IPS DF 6.9 (cell line): ENCODE results near the gene PON1.

Source experiments
- DNase-seq: peaks from one replicate; pipeline ENCODE4 v3.0.0-alpha.2; 2013; ENCODE audit warnings: low read depth, low spot score
- H3K27ac ChIP-seq: one replicate; pipeline ENCODE4 v1.5.1; 2013; ENCODE audit warnings: low read length, control low read depth
- H3K27me3 ChIP-seq: 2 replicates; pipeline ENCODE4 v1.6.1; 2013; ENCODE audit warnings: mild to moderate bottlenecking, low read length; ENCODE audit not compliant: control insufficient read depth, insufficient read depth
- H3K36me3 ChIP-seq: 2 replicates; pipeline ENCODE4 v1.6.1; 2013; ENCODE audit warnings: low read length; ENCODE audit not compliant: control insufficient read depth, insufficient read depth
- H3K4me1 ChIP-seq: 2 replicates; pipeline ENCODE4 v1.6.1; 2013; ENCODE audit warnings: low read length; ENCODE audit not compliant: control insufficient read depth, insufficient read depth
- H3K4me3 ChIP-seq: 2 replicates; pipeline ENCODE4 v1.5.1; 2013; ENCODE audit warnings: mild to moderate bottlenecking, low read length
- H3K9me3 ChIP-seq: 2 replicates; pipeline ENCODE4 v1.6.1; 2013; ENCODE audit warnings: low read length, inconsistent platforms; ENCODE audit not compliant: control insufficient read depth, insufficient read depth
- WGBS: extraction: QIAGEN DNeasy Blood & Tissue Kit; methylation state at CpG from one replicate; pipeline ENCODE4 v1.1.7; 2013; ENCODE audit warnings: mixed read lengths, missing lambda C conversion rate; ENCODE audit not compliant: insufficient read length, insufficient coverage; 5-methylcytosine and 5-hydroxymethylcytosine counted together

PON1 gene

DNA sequence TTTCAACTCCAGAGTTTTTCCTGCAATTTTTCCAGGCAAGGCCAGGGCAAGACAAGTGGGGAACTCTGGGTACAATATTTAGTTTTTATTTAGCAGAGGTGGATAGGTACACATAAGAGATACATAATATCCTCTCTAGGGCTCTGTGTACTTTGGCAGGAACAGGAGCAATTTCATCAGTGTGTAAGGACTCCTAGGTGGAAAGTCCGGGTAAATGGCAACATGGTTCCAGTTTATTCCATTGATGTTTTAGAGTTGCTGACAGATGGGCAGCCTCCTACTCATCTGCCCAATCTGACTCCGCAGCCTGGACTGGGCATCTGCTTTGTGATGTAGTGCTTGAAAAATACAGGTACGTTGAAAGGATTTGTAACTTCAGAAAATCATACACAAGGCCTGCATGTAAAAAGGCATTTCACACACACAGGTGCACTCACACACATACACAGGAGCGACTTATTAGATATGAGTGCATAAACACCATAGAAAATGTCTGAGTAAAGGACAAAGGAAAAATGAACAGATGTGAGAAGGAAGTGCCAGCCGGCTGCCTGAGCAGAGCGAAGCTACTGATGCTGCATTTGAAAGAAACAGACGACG lies 5.7 kb downstream of the PON1 start:
- H3K27ac ChIP-seq: no peak overlapping the region
- H3K4me1 ChIP-seq: no peaks in the 10 kb centered on the region; the same call in 1 of the 2 replicates
- no CpG with 5 or more reads among the region's 8 CpGs for WGBS
- H3K9me3 ChIP-seq: no peaks in the 10 kb centered on the region
- no peak for DNase-seq
- H3K27me3 ChIP-seq: no peaks in the 10 kb centered on the region
- H3K36me3 ChIP-seq: no peaks in the 10 kb centered on the region
- H3K4me3 ChIP-seq: no peak overlapping the region

DNA sequence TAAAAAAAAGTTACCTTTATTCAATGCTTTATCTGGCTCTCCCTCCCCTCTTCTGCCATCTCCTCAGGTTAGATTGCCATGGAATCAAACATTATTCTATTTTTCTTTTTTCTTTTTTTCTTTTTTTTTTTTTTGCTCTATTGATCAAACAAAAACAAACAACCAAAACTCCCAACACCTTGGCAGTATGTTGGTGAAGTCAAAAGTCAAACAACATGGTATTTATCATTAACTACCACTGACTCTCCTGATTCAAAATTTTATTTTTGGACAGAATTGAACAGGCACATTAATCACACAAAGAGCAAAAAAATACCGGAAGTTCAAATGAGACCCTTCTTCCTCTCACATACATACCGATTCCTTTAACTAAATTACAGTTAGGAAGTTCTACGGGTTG lies 6.4 kb downstream of the PON1 start:
- H3K4me1 ChIP-seq: no peaks in the 10 kb centered on the region; the same call in 1 of the 2 replicates
- no peaks in the 10 kb centered on the region for H3K36me3 ChIP-seq
- WGBS: no CpG with 5 or more reads among the region's 3 CpGs
- H3K27me3 ChIP-seq: no peaks in the 10 kb centered on the region
- DNase-seq: no peak
- H3K4me3 ChIP-seq: no peak overlapping the region
- H3K9me3 ChIP-seq: no peaks in the 10 kb centered on the region
- no peak overlapping the region for H3K27ac ChIP-seq

- no peak overlapping the region for H3K4me3 ChIP-seq
- no peaks in the 10 kb centered on the region for H3K36me3 ChIP-seq
- H3K9me3 ChIP-seq: no peaks in the 10 kb centered on the region
- no peaks in the 10 kb centered on the region for H3K27me3 ChIP-seq
- no peaks in the 10 kb centered on the region; the same call in 1 of the 2 replicates for H3K4me1 ChIP-seq
- WGBS: no CpG with 5 or more reads among the region's 2 CpGs
- no peak overlapping the region for H3K27ac ChIP-seq
- no peak for DNase-seq
Observed at GRCh38 chr7:95317546-95317945, 6.8 kb downstream of the PON1 start.

DNA sequence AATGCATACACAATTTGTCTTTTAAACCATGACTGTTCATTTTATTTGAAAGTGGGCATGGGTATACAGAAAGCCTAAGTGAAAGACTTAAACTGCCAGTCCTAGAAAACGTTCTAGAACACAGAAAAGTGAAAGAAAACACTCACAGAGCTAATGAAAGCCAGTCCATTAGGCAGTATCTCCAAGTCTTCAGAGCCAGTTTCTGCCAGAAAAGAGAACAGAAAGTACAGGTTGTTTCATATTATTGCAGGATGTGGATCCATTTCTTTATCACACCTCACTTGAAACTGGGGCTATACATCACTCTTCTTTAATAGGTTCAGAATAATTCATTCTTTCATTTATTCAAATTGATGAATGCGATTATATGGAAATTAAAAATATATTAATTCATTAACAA lies 7.7 kb downstream of the PON1 start:
- Histone ChIP-seq H3K27ac (no peak overlapping the region), H3K4me3 (no peak overlapping the region), H3K27me3 (no peaks in the 10 kb centered on the region), H3K9me3 (no peaks in the 10 kb centered on the region), H3K4me1 (no peaks in the 10 kb centered on the region; the same call in 1 of the 2 replicates), H3K36me3 (no peaks in the 10 kb centered on the region)
- no CpG with 5 or more reads among the region's 2 CpGs for WGBS
- DNase-seq: no peak

GRCh38 chr7:95312561-95312960 lies 11.8 kb downstream of the PON1 start:
- Histone ChIP-seq H3K27ac (no peak overlapping the region), H3K4me1 (no peaks in the 10 kb centered on the region; the same call in 1 of the 2 replicates), H3K36me3 (no peaks in the 10 kb centered on the region), H3K27me3 (no peaks in the 10 kb centered on the region), H3K9me3 (no peaks in the 10 kb centered on the region), H3K4me3 (no peak overlapping the region)
- DNase-seq: no peak
- WGBS: no CpG with 5 or more reads among the region's 4 CpGs

GRCh38 chr7:95311389-95311788 lies 12.9 kb downstream of the PON1 start:
- no peak overlapping the region for H3K4me3 ChIP-seq
- no peaks in the 10 kb centered on the region for H3K27me3 ChIP-seq
- no CpG with 5 or more reads among the region's 2 CpGs for WGBS
- no peaks in the 10 kb centered on the region for H3K36me3 ChIP-seq
- no peaks in the 10 kb centered on the region for H3K9me3 ChIP-seq
- no peaks in the 10 kb centered on the region; the same call in 1 of the 2 replicates for H3K4me1 ChIP-seq
- no peak for DNase-seq
- H3K27ac ChIP-seq: no peak overlapping the region

DNA sequence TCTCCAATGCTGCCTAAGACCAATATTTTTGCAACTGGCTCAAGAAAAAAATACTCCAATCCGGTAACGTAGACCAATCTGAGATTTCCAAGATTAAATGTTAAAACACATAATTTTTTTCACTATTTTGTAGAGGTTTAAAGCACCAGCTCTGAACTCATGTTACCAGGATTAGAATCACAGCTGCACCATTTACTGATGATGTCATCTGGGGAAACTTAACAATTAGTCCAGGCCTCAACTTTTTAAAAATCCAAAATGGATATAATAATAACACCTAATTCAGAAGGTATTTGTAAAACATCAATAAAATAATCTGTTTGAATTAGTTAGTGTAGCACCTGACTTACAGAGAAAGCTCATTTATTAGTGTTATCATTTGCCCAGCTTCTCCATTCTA lies 14.4 kb downstream of the PON1 start:
- Histone ChIP-seq H3K4me1 (no peaks in the 10 kb centered on the region), H3K9me3 (no peaks in the 10 kb centered on the region), H3K27me3 (no peaks in the 10 kb centered on the region), H3K27ac (no peak overlapping the region), H3K4me3 (no peak overlapping the region), H3K36me3 (no peaks in the 10 kb centered on the region)
- no peak for DNase-seq
- no CpG with 5 or more reads among the region's 2 CpGs for WGBS

- no peaks in the 10 kb centered on the region for H3K9me3 ChIP-seq
- H3K27me3 ChIP-seq: no peaks in the 10 kb centered on the region
- no peak overlapping the region for H3K27ac ChIP-seq
- no peak overlapping the region for H3K4me3 ChIP-seq
- no peak for DNase-seq
- H3K36me3 ChIP-seq: no peaks in the 10 kb centered on the region
- H3K4me1 ChIP-seq: no peaks in the 10 kb centered on the region
- no CpG with 5 or more reads among the region's 7 CpGs for WGBS
Observed at GRCh38 chr7:95304990-95305389, 19.3 kb downstream of the PON1 start.

- DNase-seq: no peak
- no peaks in the 10 kb centered on the region for H3K9me3 ChIP-seq
- no CpG with 5 or more reads among the region's 9 CpGs for WGBS
- H3K4me3 ChIP-seq: no peak overlapping the region
- H3K36me3 ChIP-seq: no peaks in the 10 kb centered on the region
- H3K27me3 ChIP-seq: no peaks in the 10 kb centered on the region
- H3K27ac ChIP-seq: no peak overlapping the region
- H3K4me1 ChIP-seq: no peaks in the 10 kb centered on the region
Observed at GRCh38 chr7:95303013-95303905, 21.1 kb downstream of the PON1 start.

DNA sequence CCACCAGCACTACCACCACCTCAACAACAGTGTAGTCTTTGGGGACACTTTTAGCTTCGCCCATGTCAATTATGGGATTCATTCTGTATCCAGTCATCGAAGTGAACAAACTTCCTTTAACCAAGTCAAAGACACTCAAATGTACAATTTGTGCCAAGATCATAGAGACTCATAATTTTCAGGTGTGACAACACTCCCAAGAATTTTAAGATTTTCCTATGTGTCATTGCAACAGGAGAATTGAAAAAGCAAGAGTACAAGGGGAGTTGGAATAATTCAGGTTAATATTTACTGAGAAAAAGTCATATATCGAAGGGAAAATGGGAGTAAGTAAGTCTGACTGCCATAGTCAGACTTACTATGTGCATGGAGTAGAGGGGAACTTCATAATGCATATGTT lies 26.2 kb downstream of the PON1 start:
- no peaks in the 10 kb centered on the region for H3K27me3 ChIP-seq
- DNase-seq: no peak
- H3K36me3 ChIP-seq: no peaks in the 10 kb centered on the region
- H3K27ac ChIP-seq: no peak overlapping the region
- WGBS: no CpG with 5 or more reads among the region's 3 CpGs
- no peaks in the 10 kb centered on the region for H3K9me3 ChIP-seq
- H3K4me3 ChIP-seq: no peak overlapping the region
- no peaks in the 10 kb centered on the region for H3K4me1 ChIP-seq
